Measurements from ENCODE around the gene MAP3K20.
"Not testable (repeated sequence)": the region's sequence is repeated elsewhere in the genome, so short reads cannot be mapped to it uniquely, and the experiment has no call there.

The MAP3K20 gene

DNA sequence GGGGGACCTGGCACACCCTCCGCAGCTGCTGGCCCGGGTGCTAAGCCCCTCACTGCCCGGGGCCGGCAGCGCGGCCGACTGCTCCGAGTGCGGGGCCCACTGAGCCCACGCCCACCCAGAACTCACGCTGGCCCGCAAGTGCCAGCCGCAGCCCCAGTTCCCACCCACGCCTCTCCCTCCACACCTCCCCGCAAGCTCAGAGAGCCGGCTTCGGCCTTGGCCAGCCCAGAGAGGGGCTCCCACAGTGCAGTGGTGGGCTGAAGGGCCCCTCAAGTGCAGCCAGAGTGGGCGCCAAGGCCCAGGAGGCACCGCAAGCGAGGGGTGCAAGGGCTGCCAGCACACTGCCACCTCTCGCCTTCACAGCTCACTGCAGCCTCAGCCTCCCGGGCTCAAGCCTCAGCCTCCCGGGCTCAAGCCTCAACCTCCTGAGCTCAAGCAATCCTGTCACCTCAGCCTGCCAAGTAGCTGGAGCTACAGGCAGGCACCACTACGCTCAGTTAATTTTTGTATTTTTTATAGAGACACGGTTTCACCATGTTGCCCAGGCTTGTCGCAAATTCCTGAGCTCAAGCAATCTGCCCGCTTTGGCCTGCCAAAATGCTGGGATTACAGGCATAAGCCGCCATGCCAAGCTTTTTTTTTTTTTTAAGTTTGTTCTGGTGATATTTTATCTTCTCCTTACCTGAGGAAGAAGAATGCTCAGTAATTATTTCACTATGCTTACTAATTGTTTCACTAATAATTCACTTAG lies 207.3 kb downstream of the MAP3K20 start:
- no peak for ATAC-seq

DNA sequence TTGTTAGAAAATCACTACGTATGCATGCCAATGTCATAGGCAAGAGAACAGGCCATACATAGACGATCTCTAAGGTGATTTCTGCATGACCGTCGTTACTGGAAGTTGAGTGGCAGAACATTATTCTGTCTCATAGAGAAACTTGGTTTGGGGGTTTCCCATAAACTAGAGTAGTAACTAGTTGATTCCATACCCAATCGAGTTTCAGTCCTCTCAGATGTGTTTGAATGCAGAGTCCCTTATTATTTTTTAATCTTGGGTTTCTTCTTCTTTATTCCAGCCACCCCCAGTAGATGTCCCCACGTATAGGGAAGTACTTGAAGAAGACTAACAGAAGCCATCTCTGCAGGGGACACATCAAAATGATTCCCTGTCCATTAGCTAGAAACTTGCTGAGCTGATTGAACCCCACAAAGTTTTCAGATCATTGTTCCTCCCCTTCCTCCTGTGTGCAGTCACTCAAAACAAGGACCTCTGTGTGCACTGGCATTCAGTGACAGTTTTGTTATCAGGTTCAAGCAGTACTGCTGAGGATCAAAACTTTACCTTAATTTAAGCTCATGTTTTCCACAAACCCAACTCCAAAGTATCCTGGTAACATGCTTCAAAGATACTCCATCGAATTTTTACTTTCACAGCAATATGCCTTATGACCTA lies 210.6 kb downstream of the MAP3K20 start:
- peak; percentile 71 to 82 for ATAC-seq

DNA sequence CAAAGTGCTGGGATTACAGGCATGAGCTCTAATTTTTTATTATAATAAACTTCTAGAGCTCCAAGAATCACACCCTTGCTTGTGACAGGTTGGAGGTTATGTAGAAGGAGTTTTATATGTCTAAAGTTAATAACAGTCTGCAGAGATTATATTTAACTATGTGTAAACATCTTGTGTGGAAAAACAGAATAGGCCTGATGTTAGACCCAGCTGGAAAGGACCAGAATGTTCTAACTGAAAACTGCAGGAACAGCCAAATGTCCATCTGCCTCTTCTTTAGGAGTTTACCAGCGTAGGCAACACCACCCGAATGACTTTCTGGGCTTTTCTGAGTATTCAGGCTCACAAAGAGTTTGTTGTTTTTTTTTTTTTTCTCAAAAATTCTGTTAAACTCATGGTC lies 211.9 kb downstream of the MAP3K20 start:
- no peak for ATAC-seq

DNA sequence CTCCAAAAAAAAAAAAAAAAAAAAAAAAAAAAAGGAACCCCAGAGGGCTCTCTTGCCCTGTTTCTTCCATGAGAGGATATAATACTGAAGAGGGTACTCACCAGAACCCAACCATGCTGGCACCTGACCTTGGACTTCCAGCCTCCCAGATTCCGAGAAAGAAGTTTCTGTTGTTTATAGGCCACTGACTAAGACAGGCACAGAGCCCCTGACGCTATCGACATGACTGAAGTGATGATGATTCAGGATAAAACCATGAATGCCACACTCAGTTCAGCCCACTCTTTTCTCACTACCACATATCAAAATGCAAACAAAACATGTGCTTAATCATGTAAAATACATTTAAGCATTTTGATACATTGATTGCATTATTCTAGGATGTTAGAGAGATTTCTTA lies 212.9 kb downstream of the MAP3K20 start:
- peak; percentile 66 to 79 for ATAC-seq

DNA sequence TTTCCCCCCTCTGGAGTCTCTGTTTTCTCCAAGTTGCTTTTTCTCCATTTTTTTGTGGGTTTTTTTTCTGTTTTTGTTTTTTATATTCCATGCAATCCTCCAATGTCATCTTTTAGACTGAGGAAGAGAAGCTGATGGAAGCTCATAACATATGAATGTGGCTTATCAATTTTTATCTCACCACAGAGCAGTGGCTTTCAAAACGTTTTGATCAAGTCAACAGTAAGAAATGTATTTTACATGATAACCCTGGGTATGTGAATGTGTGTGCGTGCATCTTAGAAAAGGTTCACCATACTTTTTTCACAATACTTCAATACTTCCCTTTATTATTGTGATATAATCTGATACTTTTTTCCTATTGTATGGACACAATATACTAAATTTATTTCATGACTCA lies 214.4 kb downstream of the MAP3K20 start:
- no peak for ATAC-seq

DNA sequence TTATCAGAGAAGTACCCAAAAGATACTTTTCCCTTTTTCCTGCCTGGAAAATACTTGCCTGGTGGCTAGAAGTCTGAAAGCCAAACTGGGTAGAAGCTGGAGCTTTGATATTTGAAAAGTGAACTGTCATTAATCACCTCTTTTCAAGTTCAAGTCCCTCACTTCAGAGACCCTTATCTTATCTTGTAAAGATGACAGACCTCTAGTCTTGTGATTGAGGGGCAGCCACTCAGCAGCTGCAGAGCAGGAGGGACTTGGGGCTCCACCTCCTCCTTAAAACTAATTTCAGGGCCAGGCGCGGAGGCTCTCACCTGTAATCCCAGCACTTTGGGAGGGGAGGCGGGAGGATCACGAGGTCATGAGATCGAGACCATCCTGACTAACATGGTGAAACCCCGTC lies 214.9 kb downstream of the MAP3K20 start:
- no peak for ATAC-seq

DNA sequence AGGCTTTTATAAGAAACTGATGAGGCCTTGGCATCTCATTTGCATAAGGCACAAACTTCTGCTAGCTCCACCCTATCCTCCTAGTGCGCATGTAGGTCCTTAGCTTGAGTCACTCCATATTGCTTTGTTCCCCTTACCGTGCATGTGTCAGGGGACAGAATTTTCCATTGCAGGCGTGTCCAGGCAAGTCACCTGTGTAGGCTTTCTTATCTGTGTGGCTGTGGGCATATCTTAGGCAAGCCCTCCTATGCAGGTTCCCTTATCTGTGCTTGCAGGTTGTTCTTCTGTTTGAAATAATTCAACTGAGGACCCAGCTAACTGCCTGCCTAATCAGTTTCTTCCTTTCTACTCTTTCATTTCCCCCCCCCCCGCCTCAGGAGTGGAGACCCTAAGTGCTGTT lies 215.8 kb downstream of the MAP3K20 start:
- ATAC-seq, result no peak

DNA sequence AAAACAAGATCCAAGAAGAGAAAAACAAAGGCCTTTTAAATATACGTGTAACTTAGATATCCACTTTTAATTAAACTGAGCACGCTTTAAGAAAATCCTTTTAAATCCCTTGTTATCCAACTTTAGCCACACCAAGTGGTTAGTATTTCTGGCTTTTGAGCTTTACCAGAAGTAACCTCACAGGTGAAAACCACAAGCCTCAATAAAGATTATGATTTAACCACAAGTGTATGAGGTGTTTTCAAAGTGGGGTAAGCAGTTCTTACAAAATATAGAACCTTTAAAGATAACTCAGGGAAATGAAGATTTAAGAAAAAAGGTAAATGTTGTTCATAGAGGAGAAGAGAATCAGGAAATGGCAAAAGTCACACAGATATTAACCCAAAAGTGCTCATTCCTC lies 220.6 kb downstream of the MAP3K20 start:
- no peak for ATAC-seq

DNA sequence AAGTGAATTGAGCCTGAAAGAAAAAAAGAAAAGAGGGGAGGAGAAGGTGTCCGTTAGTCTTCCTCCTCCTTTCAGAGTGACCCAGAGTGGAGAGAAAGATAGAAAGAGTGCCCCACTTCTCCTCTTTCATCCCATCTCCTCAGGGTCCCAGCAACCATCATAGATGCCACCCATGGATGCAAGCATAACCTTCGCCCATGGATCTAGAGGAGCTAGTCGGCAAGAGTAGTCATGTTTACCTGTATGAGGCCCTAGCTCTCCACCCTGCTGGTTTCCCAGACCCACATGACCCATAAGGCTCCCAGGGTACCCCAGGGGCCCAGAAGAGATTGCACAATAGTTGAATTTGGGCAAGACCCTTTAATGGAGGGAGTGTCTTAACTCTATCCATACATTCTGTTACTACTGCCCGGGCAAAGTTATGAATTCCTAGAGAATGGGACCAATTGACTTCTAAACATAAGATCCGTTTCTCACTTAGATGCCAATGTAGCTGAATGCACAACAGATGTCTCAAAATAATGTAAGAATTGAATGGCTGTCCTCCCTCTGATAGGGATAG lies 223.0 kb downstream of the MAP3K20 start:
- ATAC-seq, result no peak

DNA sequence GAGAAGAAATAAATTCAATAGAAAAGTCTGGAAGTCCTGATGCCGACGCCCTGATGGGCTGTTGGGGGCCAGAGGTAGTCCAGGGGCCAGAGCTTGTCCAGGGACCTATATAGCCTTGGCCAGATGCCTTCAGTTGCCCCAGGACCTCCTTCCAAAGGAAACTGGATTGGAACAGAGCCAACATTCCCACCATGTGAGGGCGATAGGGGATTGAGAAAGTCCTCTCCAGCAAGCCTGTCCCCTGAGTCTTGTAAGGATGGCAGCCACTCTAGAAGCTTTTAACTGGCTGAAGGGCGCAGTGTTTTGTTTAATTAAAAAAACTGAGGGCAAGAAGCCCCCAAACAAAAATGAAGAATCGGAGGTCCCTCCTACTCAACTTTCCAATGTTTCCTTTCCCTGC lies 224.1 kb downstream of the MAP3K20 start:
- ATAC-seq, result no peak

DNA sequence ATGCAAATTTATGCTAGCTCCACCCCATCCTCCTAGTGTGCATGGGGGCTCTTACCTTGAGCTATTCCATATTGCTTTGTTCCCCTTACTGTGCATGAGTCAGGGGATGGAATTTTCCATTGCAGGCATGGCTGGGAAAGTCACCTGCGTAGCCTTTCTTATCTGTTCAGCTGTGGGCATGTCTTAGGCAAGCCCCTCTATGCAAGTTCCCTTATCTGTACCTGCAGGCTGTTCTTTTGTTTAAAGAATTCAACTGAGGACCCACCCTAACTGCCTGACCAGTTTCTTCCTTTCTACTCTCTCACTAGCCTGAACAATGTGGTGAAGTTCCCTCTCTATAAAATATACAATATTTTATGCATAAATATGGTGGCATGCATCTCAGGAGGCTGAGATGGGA lies 224.8 kb downstream of the MAP3K20 start:
- ATAC-seq, result no peak

DNA sequence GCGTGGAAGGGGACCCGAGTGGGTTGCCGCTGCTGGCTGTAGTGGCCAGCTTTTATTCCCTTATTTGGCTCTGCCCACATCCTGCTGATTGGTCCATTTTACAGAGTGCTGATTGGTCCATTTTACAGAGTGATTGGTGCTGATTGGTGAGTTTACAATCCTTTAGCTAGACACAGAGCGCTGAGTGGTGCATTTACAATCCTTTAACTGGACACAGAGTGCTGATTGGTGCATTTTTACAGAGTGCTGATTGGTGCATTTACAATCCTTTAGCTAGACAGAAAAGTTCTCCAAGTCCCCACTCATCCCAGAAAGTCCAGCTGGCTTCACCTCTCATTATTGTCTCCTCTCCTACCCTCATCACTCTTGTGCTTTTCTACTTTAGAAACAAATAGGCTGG lies 225.9 kb downstream of the MAP3K20 start:
- ATAC-seq, result not testable (repeated sequence)

DNA sequence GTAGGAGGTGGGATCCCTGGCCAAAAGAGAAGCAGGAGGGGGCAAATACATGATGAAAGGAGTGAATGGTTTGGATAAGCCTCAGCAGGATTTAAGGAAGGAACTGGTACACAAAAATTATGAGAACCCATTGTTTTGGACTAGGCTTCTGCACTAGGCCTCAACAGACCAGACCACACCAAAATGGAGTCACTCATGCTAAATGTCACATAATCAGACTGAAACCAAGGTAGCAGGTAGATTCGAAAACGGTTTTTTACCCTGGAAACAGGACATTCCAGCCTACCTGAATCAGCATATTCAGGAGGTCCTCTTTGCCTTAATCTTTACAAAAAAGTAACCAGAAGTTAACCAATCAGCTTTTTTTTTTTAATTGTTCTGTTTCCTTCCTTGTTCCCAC lies 229.7 kb downstream of the MAP3K20 start:
- no peak for ATAC-seq

DNA sequence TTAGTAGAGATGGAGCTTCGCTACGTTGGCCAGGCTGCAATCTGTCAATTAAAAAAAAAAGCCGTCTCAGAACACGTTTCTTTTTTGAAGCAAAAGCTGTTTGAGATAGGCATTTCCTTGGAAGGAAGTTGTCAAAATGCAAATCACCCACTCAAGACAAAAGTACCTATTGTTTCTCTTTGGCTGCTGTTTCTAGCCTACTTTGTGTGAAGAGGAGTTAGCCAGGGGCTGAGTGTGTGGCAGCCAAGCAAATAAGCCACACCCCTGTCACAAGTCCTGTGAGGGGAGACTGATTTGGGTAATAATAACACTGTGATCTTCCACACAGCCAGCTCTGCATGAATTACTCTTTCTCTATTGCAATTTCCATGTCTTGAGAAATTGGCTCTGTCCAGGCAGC lies 231.6 kb downstream of the MAP3K20 start:
- peak in 1 of 2 donors; percentile 43 for ATAC-seq

DNA sequence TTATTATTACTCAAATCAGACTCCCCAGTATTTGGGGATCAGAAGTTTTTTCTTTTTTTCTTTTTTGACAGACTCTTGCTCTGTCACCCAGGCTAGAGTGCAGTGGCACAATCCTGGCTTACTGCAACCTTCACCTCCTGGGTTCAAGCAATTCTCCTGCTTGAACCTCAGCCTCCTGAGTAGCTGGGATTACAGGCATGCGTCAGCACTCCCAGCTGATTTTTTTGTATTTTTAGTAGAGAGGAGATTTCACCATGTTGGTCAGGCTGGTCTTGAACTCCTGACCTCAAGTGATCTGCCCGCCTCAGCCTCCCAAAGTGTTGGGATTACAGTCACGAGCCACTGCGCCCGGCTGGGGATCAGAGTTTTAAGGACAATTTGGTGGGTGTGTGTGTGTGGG lies 233.7 kb downstream of the MAP3K20 start:
- not testable (repeated sequence) for ATAC-seq

DNA sequence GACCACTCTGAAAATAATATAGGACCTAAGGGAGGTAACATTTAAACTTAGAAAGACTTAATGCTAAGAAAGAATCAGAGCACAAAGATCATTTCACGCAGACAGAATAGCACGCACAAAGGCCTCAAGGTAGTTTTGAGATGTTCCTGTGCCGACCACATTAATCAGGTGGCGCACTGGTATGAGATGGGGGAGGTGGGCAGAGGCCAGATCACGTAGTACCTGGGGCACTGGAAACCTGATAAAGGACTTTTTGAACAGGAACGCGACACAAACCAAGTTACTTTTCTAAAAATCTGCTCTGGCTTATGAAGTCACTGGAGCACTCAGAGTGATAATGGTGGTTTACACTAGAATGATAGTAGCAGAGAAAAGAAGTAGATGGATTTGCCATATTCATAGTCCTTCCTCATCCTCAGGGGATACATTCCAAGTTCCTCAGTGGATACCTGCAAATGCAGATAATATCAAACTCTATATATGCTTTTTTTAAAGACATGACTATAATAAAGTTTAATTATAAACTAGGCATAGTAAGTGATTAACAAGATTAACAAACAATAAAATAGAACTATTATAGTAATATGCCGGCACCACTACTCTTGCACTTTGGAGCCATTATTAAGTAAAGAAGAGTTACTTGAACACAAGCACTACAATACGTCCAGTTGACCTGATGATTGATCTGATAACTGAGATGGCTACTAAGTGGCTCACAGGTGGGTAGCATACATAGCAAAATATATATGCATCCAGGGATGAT lies 236.4 kb downstream of the MAP3K20 start:
- ATAC-seq, result no peak

All from activated CD4-positive, CD25-positive, alpha-beta regulatory T cell treated with anti-CD3 and anti-CD28 coated beads, Interleukin-2, amount 50 U/mL, for 24 hours (primary cell).